Spleen (tissue), 11 donors: ENCODE results near the gene ANAPC5. TPM values are rescaled to one million over a fixed set of nuclear protein-coding genes. Genes with fewer than 3 reads are reported as not detected.
"Not testable (repeated sequence)": the region's sequence is repeated elsewhere in the genome, so short reads cannot be mapped to it uniquely, and the experiment has no call there.

Experiments used
- DNase-seq: peaks from one replicate; pipeline ENCODE4 v3.0.0-alpha.2; 2020
- H3K27ac ChIP-seq, 8 donors: fragments of 200-600 bp; sonication (generic) in 7 of 8; 1 replicate in 4 of 8; 2 replicates in 4 of 8; pipeline versions ENCODE4 v1.5.0 to v1.8.0; 2016 to 2021; ENCODE audit warnings: inconsistent platforms in 4 of 8, mild to moderate bottlenecking in 4 of 8, moderate library complexity in 1 of 8
- H3K27me3 ChIP-seq, 7 donors: fragments of 200-600 bp; sonication (generic) in 6 of 7; replicated peaks in 1 of 7; 1 replicate in 4 of 7; 2 replicates in 3 of 7; pipeline versions ENCODE4 v1.5.0 to v1.8.0; 2016 to 2021; ENCODE audit warnings: inconsistent platforms in 3 of 7, mild to moderate bottlenecking in 1 of 7
- H3K36me3 ChIP-seq, 6 donors: fragments of 200-600 bp; sonication (generic) in 5 of 6; 1 replicate in 4 of 6; 2 replicates in 2 of 6; pipeline versions ENCODE4 v1.5.0 to v1.8.0; 2016 to 2021; ENCODE audit warnings: inconsistent platforms in 2 of 6
- H3K4me1 ChIP-seq, 6 donors: fragments of 200-600 bp; sonication (generic) in 5 of 6; 1 replicate in 3 of 6; 2 replicates in 3 of 6; pipeline versions ENCODE4 v1.5.0 to v1.8.0; 2016 to 2021; ENCODE audit warnings: inconsistent platforms in 3 of 6
- H3K4me3 ChIP-seq, 8 donors: fragments of 200-600 bp; sonication (generic) in 7 of 8; 1 replicate in 4 of 8; 2 replicates in 4 of 8; pipeline versions ENCODE4 v1.5.0 to v1.8.0; 2016 to 2021; ENCODE audit warnings: inconsistent platforms in 4 of 8, mild to moderate bottlenecking in 4 of 8, moderate library complexity in 2 of 8
- H3K9me3 ChIP-seq, 8 donors: fragments of 200-600 bp; sonication (generic) in 7 of 8; 1 replicate in 4 of 8; 2 replicates in 4 of 8; pipeline versions ENCODE4 v1.5.0 to v1.8.0; 2016 to 2021; ENCODE audit warnings: inconsistent platforms in 4 of 8
- POLR2A ChIP-seq, 3 donors: fragments of 450-650 bp; IDR thresholded peaks; one replicate each; pipeline ENCODE4 v1.5.1; 2017; ENCODE audit warnings: antibody characterized with exemption in 3 of 3, mild to moderate bottlenecking in 1 of 3
- POLR2AphosphoS5 ChIP-seq, 3 donors: sonication (generic); formaldehyde crosslinking; IDR thresholded peaks; one replicate each; pipeline ENCODE4 v1.5.1; 2017; ENCODE audit warnings: antibody characterized with exemption in 3 of 3
- WGBS, 5 donors: extraction: QIAGEN DNeasy Blood & Tissue Kit in 3 of 5; methylation state at CpG; one replicate each; pipeline versions ENCODE4 v1.1.5 to v1.1.7; 2013 to 2018; 5-methylcytosine and 5-hydroxymethylcytosine counted together
- intact Hi-C: fragments of 100-400 bp; cut with DNase I; formaldehyde crosslinking; loops from one replicate; pipeline ENCODE4 v1.15.0; 2023; ENCODE audit warnings: low total_unique reads
- polyA plus RNA-seq, 3 donors: library from polyadenylated mRNA; stranded (reverse); fragments of 200-250 nt; gene quantifications; one replicate each; pipeline ENCODE4 v1.2.1, GENCODE V29; 2013
- total RNA-seq, 7 donors: library from RNA; depleted of rRNA in 3 of 7; stranded (reverse); fragments of >200 nt in 3 of 7; fragmentation: NEBNext Ultra II Directional in 4 of 7; extraction: Animal tissue kit (Norgen Biotek cat#: 25700) in 4 of 7; gene quantifications; one replicate each; pipeline versions ENCODE4 v1.1.0 to v1.2.1, GENCODE V29; 2016 to 2021
- TF ChIP-seq, protein P1 (sequence below), 11 experiments: fragments of 200-600 bp in 7 of 11; fragments of 450-650 bp in 4 of 11; sonication (generic) in 4 of 11; IDR thresholded peaks in 8 of 11; conservative IDR thresholded peaks in 3 of 11; 1 replicate in 7 of 11; 2 replicates in 4 of 11; pipeline versions ENCODE4 v1.4.0 to v1.8.0; 2016 to 2021; ENCODE audit warnings: antibody characterized with exemption in 11 of 11, inconsistent platforms in 4 of 11, mild to moderate bottlenecking in 1 of 11
- donor health status: healthy with polysubstance abuse.
- donor health status: DM: no; HTN: no; CAD: no; lungs with moderate emphysema.
- donor health status: DM: no; HTN: no; CAD: no.
- donor health status: Bipolar disorder and iron deficiency.
- donor health status: healthy.
- donor health status: DM: no; HTN: no; CAD: no.
- donor health status: DM: yes; HTN: yes; CAD: no.

ANAPC5 gene
- total and polyA plus RNA-seq, 10 donors = 97.5 to 185 (median 141) TPM

DNA sequence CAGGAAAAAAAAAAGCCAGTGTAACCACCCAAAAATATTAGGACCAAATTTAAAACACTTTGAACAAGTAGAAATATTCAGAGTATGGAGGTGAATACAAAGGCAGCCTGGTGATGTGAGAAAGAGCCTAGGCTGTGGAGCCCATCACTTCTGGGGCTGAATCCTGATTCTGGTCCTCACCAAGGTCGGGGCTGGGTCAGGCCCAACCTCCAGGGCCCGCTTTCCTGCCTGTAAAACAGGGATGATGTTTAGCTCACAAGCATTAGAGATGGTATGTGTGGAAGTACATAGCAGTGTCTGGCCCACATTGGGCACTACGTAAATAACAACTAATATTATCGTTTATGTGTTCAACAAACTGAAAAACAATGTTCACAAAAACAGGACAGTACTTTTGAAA, 47.9 kb downstream of the ANAPC5 start:
- no peaks in the 10 kb centered on the region for H3K9me3 ChIP-seq
- DNase-seq = no peak
- TF ChIP-seq POLR2AphosphoS5 (IDR thresholded peaks at IDR 0.05) = no peak
- TF ChIP-seq, protein P1, sequence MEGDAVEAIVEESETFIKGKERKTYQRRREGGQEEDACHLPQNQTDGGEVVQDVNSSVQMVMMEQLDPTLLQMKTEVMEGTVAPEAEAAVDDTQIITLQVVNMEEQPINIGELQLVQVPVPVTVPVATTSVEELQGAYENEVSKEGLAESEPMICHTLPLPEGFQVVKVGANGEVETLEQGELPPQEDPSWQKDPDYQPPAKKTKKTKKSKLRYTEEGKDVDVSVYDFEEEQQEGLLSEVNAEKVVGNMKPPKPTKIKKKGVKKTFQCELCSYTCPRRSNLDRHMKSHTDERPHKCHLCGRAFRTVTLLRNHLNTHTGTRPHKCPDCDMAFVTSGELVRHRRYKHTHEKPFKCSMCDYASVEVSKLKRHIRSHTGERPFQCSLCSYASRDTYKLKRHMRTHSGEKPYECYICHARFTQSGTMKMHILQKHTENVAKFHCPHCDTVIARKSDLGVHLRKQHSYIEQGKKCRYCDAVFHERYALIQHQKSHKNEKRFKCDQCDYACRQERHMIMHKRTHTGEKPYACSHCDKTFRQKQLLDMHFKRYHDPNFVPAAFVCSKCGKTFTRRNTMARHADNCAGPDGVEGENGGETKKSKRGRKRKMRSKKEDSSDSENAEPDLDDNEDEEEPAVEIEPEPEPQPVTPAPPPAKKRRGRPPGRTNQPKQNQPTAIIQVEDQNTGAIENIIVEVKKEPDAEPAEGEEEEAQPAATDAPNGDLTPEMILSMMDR (IDR thresholded peaks at IDR 0.05 in 8 of 11, conservative IDR thresholded peaks at IDR 0.05 in 3 of 11) = no peak
- no peak for TF ChIP-seq POLR2A (IDR thresholded peaks at IDR 0.05)
- H3K4me3 ChIP-seq = no peak overlapping the region
- intact Hi-C loops = no loop called here
- peaks cover 1 to 22% (median 19%) of the 10 kb centered on the region in 6 donors for H3K36me3 ChIP-seq
- no peaks in the 10 kb centered on the region for H3K27me3 ChIP-seq
- H3K4me1 ChIP-seq = peaks cover 0 to 50% (median 19%) of the 10 kb centered on the region in 6 donors
- 85 to 97% (median 89%) methylated on average over 4 of the region's 4 CpGs for WGBS, 5 donors
- H3K27ac ChIP-seq = no peak overlapping the region

DNA sequence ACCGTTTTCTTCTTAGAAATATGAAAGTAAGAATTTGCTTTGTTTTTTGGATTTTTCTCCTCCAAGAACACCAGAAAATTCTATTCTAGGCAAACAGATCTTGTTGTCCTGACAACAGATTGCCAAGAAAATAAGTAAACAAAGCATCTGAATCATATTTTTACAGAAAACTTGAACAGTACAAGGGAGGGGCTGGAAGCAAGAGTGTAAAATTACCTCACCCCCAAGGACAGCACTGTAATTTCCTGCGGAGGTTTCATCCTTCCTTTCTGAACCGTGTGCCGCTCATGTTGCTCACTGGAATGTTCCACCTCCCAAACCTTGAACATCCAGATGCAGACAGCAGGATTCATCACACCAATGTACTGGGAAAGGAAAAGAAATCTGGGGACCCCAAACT, 50.3 kb downstream of the ANAPC5 start:
- H3K9me3 ChIP-seq = no peaks in the 10 kb centered on the region
- no peak for DNase-seq
- H3K27ac ChIP-seq = peak overlapping the region in 7 of 8 donors; percentile 48 to 89 (median 69)
- TF ChIP-seq, protein P1 (IDR thresholded peaks at IDR 0.05 in 8 of 11, conservative IDR thresholded peaks at IDR 0.05 in 3 of 11) = no peak
- TF ChIP-seq POLR2AphosphoS5 (IDR thresholded peaks at IDR 0.05) (no peak), POLR2A (IDR thresholded peaks at IDR 0.05) (no peak)
- intact Hi-C loops = no loop called here
- H3K27me3 ChIP-seq = no peaks in the 10 kb centered on the region
- H3K4me1 ChIP-seq = peaks cover 9 to 68% (median 30%) of the 10 kb centered on the region in 6 donors
- no peaks in the 10 kb centered on the region for H3K36me3 ChIP-seq
- 26 to 57% (median 42%) methylated on average over 4 of the region's 4 CpGs for WGBS, 5 donors
- H3K4me3 ChIP-seq = peak overlapping the region in 1 of 8 donors; percentile 21

DNA sequence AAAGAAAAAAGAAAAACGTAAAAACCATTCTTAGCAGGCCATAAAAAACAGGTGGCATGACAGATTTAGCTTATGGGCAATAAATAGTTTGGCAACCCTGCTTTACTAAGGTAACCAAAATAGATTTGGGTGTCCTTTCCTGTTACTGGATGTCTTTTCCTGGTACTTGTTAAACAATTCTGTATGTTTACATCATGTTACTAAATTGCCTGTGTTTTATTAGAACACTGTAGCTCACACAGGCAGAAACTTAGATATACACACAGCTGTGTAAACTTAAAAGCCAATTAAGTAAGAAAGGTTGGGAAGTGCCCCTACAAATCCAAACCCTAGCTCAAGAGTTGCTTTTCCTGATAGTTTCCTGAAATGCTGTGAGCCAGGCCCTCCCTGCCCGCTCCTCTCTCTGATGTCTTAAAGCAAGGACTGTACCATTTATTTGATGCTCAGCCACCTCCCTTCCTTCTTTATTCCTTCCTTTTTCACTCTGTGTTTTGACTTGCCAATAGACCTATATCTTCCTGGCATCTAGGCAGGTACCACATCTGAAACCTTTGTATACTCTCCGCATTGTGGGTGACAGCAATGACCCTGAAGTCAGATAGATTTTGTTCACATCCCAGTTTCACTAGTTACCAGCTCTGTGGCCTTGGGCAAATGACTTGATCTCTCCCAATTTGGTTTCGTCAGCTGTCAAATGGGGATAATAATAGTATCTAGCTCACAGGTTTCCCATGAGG, 52.0 kb downstream of the ANAPC5 start:
- WGBS, 5 donors = 67 to 80% (median 69%) methylated on average over 4 of the region's 4 CpGs
- no peaks in the 10 kb centered on the region for H3K27me3 ChIP-seq
- H3K9me3 ChIP-seq = no peaks in the 10 kb centered on the region
- H3K4me1 ChIP-seq = peaks cover 12 to 61% (median 27%) of the 10 kb centered on the region in 6 donors
- intact Hi-C loops = no loop called here
- H3K4me3 ChIP-seq = no peak overlapping the region
- TF ChIP-seq POLR2A (IDR thresholded peaks at IDR 0.05) (no peak), POLR2AphosphoS5 (IDR thresholded peaks at IDR 0.05) (no peak)
- TF ChIP-seq, protein P1 (IDR thresholded peaks at IDR 0.05 in 8 of 11, conservative IDR thresholded peaks at IDR 0.05 in 3 of 11) = no peak
- H3K27ac ChIP-seq = peak overlapping the region in 4 of 8 donors; percentile 29 to 72 (median 53)
- H3K36me3 ChIP-seq = no peaks in the 10 kb centered on the region
- DNase-seq = no peak

DNA sequence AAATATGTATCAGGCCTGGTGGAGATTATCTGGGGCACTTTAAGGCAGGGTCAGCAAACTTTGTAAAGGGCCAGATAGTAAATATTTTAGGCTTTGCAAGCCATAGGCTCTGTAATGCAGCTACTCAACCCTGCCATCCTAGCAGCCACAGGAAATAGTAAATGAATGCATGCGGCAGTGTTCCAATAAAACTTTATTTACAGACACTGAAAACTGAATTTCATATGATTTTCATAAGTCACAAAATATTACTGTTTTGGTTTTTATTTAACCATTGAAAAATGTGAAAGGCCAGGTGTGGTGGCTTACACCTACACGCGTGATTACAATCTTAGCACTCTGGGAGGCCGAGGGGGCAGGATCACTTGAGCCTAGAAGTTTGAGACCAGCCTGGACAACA, 52.5 kb downstream of the ANAPC5 start:
- H3K36me3 ChIP-seq = no peaks in the 10 kb centered on the region
- no peaks in the 10 kb centered on the region for H3K27me3 ChIP-seq
- WGBS, 5 donors = 89 to 95% (median 94%) methylated on average over 4 of the region's 4 CpGs
- no peaks in the 10 kb centered on the region for H3K9me3 ChIP-seq
- H3K4me1 ChIP-seq = peaks cover 17 to 65% (median 33%) of the 10 kb centered on the region in 6 donors
- H3K4me3 ChIP-seq = no peak overlapping the region
- H3K27ac ChIP-seq = peak overlapping the region in 2 of 8 donors; percentile 43 to 72
- TF ChIP-seq, protein P1 (IDR thresholded peaks at IDR 0.05 in 8 of 11, conservative IDR thresholded peaks at IDR 0.05 in 3 of 11) = no peak
- no peak for TF ChIP-seq POLR2A (IDR thresholded peaks at IDR 0.05)
- no peak for TF ChIP-seq POLR2AphosphoS5 (IDR thresholded peaks at IDR 0.05)
- intact Hi-C loops = no loop called here
- DNase-seq = no peak

DNA sequence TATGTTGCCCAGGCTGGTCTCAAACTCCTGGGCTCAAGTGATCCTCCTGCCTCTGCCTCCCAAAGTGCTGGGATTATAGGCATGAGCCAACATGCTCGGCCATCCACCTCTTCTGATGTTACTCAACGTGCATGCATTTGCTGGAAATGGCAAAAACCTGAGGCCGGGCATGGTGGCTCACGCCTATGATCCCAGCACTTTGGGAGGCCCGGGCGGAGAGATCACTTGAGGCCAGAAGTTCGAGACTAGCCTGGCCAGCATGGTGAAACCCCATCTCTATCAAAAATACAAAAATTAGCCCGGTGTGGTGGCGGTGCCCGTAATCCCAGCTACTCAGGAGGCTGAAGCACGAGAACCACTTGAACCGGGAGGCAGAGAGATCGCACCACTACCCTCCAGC, 53.8 kb downstream of the ANAPC5 start:
- Histone ChIP-seq H3K4me1 (peaks cover 23 to 76% (median 43%) of the 10 kb centered on the region in 6 donors), H3K27ac (peak overlapping the region in 1 of 8 donors; percentile 97)
- H3K27me3 ChIP-seq, DNase-seq, intact Hi-C loops, H3K4me3 ChIP-seq, H3K9me3 ChIP-seq, H3K36me3 ChIP-seq: not testable (repeated sequence)
- WGBS, 5 donors = 93 to 95% (median 94%) methylated on average over 13 of the region's 13 CpGs
